Activated T-cell treated with anti-CD3 and anti-CD28 coated beads for 48 hours (primary cell): ENCODE results near the gene CDA.

ENCODE experiments used
- DNase-seq: peaks from one replicate; pipeline ENCODE4 v3.0.0-alpha.2; 2020; ENCODE audit warnings: low read depth

The CDA gene

DNA sequence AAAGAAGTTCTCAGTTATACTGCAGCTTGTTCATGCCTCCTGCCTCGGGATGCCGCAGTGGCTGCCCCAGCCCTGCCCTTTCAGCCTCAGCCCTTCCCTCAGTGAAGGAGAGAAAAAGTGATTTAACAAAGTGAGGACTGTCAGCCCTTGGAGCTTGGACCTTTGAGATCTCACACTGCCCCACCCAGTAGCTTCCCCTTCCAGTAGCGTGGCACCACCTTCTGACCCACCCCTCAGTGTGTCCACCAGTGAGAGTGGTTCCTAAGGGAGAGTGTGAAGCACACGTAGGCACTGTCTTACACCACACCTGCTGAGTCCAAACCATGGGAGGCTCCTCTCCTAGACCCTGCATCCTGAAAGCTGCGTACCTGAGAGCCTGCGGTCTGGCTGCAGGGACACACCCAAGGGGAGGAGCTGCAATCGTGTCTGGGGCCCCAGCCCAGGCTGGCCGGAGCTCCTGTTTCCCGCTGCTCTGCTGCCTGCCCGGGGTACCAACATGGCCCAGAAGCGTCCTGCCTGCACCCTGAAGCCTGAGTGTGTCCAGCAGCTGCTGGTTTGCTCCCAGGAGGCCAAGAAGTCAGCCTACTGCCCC, at the start of gene CDA:
CDA (plus strand) TSS at position 464 of the 592 bp plus-strand sequence; CDS start at position 497, 33 bp downstream.
- DNase-seq: no peak

DNA sequence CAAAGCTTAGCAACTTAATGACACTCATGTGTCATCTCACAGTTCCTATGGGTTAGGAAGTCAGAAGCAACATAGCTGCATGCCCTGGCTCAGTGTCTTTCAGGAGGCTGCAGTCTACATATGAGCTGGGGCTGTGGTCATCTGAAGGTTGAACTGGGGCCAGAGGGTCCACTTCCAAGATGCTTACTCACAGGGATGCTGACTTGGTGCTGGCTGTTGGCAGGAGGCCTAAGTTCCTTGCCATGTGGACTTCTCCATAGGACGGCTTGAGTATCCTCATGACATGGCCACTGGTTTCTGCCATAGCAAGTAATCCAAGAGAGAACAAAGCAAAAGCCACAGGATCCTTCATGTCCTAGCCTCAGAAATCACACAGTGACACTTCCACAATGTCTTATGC, 48.6 kb upstream of the CDA start:
- DNase-seq: no peak

DNA sequence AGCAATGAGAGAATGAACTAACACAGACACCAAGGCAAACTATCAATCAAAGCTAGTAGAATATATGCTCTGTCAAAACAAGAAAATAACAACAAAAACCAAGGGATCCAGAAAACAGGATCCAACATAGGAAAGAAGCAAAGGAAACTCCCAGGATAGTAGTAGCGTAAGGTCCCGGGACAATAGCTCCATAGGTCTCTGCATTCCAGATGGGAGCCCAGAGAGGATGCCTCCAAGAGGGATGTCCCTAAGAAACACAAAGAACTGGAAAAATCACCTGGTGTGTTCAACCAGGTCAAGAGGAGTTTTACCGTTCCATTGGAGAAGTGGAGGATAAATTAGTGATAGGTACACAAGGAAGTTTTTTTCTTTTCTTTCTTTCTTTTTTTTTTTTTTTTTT, 42.3 kb upstream of the CDA start:
- no peak for DNase-seq

DNA sequence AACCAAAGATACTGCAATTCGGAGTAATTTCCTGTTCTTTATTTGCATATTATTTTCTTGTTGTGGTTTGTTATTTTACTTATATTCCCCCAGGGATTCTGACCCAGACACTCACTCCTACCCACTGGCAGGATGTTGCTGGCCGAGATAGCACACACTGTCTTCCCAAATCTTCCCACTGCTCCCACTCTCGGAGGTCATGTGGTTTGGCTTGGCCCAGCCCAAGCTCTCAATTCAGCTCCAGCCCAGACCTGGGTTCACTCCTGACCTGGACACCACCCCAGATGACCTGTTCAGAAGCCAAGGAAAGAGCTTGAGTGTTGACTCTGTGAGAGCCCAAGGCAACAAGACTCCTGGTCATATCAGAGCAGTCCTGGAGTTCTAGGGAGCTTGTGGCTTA, 37.7 kb upstream of the CDA start:
- no peak for DNase-seq

DNA sequence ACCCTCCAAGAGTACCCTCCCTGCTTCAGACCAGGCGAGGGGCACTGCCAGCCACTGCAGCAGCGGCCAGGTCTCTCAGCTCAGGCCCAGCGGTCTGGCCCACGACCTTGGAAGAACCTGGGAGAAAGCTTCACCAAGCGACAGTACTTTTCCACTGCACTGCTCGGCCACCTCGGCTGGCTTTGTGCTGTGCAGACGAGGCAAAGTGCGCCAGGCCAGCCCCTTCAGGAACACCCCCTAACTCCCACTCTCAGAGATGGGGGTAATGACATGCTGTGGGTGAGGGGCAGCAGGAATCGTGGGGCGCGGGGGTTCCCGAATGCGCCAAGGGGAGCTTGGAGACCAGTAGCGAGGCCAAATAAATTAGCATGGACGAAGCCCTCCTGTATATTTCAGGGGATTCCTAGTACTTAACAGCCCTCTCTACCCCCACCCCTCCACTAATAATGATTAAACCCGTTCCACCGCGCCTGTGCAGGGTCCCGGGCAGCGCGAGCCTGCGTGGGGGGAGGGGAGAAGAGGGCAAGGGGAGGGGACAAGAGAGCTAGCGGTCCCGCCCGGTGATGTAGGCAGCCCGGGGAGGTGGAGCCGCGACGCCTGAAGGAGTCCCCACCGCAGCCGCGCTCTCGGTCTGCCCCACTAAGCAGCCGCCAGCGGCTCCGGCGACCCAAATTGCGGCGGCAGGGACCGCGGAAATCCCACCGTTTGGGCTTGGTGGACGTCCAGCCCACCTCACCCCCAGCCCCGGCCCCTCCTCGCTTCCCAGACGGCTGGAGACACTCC, 36.8 kb upstream of the CDA start, which contains the start of gene FAM43B:
FAM43B (plus strand) TSS at position 629 of the 783 bp plus-strand sequence. CDS start 401 bp downstream, outside the sequence.
- DNase-seq: peak; percentile 6

DNA sequence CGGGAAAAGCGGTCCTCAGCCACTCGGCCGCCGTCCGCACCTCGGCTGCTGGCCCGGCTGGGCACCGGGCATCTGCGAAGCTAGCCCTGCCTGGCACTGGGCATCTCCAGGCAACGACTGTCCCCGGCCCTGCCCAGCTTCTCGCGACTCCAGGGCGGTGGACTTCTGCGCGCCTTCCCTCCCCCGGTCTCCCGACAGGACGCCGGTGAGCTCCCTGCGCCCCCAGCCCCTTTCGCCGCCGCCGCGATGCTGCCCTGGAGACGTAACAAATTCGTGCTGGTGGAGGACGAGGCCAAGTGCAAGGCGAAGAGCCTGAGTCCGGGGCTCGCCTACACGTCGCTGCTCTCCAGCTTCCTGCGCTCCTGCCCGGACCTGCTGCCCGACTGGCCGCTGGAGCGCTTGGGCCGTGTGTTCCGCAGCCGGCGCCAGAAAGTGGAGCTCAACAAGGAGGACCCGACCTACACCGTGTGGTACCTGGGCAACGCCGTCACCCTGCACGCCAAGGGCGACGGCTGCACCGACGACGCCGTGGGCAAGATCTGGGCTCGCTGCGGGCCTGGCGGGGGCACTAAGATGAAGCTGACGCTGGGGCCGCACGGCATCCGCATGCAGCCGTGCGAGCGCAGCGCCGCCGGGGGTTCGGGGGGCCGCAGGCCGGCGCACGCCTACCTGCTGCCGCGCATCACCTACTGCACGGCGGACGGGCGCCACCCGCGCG, 36.0 kb upstream of the CDA start:
- peak; percentile 4 for DNase-seq

DNA sequence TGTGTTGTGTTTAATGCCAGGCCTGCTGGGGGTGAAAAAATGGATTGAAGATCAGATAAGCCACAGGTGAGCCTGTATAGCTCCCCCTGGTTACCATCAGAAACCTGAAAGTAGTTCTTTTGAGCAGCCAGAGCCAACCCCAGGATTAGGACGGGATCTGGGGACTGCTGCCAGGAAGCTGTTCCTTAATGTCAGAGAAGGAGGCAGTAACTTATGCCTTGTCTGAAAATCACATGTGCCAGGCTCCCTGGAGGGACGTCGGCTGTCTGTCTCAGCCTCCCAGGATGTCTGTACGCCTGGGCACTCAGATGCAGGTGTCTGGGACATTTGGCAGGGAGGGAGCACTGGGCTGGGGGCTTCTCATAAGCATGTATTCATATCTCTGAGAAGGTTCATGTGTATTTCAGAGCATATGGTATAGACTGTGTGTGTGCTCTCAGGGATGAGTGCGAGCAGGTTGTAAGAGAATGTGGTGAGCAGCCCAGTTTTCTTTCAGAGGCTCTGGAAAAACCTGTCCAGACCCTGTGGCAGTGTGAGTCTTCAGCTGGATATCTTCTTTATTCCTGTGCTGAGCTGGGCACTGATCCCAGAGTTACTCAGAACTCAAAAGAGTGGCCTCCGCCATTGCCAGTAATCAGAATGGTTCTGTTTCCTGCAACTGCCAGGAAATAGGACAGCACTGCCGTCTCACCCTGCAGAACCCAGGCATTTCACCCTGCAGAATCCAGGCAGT, 33.7 kb upstream of the CDA start:
- no peak for DNase-seq

DNA sequence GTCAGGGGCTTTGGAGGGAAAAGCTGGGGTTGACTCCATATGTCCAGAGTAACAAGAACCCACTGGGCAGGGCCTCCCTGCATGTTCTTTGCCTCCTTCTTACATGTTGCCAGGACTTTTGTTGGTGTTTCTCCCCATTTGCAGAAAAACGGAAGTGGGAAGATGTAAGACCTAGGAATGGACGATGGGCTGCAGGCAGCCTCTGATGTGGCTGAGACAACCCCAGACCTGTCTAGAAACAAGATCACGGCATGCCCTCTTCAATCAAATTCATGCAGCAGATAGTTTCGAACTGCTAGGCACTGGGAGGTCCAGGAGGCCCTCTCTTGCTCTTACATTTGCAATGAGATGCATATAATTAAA, 33.2 kb upstream of the CDA start:
- no peak for DNase-seq

DNA sequence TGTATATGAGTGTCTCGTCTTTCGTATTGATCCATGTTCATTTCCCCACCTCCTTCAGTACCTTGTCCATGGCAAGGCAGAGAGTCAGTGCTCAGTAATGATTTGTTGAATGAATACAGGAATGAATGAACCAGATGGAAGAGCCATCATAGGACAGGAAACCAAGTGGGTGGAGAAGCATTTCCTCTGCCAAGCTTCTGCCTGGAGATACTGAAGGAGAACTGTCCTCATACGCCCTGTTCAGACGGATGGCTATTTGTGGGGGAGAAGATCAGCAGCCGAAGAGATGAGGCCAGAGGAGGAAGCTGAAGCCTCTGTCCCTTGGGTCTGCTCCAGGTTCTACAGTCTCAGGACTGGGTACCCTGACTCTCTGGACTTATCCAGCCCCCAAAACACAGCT, 30.7 kb upstream of the CDA start:
- no peak for DNase-seq

DNA sequence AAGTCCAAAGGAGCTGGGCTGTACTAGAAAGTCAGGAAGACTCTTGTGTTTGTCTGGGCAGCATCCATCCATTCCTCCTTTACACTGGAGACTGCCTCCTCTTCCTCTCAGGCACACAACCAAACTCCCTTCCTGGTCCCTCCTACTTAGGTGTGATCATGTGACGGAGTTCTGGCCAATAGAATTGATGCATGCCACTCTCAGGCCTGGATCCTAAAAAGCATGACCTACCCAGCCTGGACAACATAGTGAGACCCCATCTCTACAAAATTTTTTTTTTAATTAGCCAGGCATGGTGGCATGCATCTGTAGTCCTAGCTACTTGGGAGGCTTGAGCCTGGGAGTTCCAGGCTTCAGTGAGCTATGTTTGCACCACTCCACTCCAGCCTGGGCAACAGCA, 27.9 kb upstream of the CDA start:
- DNase-seq: no peak

DNA sequence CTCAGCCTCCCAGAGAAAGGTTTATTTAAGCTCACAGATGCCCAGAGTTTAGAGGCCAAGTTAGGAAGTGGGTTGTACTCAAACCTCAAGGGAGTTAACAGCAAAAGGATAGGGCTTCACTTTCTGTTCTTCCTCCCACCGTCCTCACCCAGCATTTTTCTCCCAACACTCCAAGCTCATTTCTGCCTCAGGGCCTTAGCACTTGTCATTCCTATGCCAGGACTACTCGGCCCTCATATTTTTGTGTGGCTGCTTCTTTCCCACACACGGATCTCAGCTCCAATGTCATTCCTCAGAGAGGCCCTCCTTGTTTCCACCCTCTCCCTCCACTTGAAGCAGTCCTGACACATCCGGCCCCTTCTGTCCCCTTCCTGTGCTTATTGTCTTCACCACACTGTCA, 23.7 kb upstream of the CDA start:
- DNase-seq: no peak

DNA sequence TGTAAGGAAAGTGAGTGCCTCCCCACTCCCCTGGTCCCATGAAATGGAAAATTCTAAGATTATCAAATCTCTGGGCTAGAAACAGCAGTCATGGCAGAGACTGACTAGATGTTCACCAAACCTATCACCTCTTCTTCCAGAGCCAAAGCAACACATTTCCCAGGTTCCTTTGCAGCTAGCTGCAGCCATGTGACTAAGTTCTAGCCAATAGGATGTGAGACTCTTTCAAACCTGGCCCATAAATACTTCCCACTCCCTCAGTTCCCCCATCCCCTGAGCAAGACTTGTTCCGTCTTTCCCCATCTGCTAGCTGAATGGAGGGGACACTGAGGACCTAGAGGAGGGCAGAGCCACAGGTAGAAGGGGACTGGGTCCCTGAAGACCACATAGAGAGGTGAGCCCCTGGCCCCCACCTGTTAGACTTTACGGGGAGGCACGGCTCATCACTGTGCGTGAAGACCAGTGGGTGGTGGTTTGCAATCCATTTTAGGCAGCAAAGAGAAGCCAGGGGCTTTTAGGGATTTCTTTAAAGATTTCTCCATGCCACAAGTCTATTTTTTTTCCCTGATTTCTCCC, 19.3 kb upstream of the CDA start:
- no peak for DNase-seq

DNA sequence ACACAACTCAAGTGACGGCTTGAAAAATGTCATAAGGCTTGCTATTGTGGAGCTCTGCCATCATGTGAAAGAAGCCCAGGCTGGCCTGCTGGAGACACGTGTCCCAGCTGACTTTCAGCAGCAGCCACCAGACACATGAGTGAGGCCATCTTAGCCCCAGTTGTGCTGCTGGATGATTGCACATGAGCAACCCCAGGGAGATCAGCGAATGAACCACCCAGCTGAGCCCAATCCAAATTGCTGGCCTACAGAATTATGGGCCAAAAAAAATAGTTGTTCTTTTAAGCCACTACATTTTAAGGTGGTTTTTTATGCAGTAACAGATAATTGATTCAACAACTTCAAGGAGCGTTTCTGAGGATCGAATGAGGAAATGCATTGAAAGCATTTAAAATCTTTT, 17.5 kb upstream of the CDA start:
- no peak for DNase-seq

DNA sequence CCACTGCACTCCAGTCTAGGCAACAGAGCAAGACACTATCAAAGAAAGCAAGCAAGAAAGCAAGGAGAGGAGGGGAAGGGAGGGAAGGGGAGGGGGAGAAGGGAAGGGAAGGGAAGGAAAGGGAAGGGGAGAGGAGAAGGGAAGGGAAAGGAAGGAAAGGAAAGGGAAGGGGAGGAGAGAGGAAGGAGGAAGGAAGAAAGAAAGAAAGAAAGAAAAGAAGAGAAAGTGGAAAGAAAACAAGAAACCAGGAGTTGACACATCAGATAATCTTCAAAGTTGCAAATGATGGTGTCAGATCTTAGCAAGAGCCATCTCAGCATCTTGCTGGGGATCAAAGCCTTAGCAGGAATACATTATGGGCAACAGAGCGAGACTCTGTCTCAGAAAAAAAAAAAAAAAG, 14.9 kb upstream of the CDA start:
- no peak for DNase-seq

DNA sequence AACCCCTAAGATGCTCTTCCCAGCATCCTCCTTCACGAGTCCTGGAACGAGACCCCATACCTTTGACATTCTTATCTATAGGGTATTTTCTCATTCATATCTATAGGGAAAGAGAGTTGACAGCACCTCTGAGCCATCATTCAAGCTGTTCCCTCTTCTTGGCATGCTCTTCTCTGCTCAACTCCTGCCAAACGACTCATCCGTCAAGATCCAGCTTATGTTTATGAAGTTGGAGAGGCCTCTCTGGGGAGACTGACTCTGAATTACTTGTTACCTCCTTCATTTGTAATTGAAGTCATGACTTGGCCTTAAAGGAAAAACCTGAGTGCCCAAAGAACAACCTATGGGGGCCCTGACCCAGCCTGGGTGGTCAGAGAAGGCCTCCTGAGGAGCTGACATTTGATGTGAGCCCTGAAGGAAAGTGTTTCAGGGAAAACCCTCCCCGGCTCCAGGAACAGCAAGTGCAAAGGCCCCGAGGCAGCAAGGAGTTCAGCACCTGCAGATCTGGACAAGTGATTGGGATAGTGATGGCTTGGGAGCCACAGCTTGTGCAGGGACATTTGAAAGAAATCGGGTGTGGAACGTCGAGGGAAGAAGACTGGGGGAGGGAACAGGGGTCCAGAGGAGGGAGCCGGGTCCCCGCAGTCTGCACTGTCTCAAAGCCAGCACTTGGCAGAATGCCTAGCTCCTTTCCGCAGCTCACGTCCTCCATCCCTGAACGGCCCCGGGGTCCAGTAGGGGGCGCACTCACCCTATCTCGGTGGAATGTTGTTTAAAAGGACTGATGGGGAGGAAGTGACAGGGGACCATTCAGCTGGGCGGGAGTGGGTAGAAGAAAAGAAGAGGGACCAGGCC, 14.0 kb upstream of the CDA start:
- peak; percentile 76 for DNase-seq

DNA sequence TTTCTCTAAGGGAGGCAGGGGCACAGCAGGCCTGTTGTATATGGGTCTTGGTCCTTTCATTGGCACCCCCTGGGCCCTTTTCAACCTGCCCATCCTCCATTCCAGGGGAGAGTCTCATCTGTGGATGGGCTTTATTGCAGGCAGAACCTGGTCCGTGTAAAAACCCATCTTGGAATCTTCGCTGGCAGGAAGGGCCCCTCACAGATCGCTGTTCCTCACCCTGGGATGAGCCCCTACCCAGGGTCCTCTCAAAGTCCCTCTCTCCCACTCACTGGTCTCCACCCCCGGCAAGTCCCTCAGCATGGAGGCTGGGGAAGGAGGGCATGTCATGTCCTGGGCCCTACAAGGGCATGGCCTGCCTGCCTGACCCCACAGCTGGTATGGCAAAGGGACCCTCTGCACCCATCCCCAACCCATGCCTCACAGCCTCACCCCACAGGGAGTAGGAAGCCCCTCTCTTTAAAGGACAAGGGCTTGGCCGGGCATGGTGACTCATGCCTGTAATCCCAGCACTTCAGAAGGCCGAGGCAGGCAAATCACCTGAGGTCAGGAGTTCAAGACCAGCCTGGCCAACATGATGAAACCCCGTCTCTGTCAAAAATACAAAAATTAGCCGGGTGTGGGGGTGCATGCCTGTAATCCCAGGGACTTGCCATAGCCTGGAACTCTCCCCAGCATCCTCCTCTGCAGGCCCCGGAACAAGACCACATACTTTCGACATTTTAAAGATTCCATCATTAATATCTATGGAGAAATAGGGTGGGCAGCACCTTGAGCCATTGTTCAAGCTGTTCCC, 13.2 kb upstream of the CDA start:
- no peak for DNase-seq

DNA sequence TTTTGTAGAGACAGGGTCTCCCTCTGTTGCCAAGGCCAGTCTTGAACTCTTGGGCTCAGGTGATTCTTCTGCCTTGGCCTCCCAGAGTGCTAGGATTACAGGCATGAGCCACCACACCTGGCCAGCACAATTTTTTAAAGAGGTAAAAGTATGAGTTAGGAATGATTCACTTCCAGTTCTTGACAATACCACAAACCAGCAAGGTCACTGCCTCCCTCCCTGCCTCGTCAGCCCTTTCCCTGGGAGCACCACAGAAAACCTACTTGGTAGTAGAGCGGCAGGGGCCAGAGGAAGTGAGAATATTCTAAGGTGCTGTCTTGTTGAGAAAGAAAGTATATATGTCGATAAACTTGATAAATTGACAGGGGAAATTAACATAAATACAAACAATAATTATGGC, 10.8 kb upstream of the CDA start:
- no peak for DNase-seq

DNA sequence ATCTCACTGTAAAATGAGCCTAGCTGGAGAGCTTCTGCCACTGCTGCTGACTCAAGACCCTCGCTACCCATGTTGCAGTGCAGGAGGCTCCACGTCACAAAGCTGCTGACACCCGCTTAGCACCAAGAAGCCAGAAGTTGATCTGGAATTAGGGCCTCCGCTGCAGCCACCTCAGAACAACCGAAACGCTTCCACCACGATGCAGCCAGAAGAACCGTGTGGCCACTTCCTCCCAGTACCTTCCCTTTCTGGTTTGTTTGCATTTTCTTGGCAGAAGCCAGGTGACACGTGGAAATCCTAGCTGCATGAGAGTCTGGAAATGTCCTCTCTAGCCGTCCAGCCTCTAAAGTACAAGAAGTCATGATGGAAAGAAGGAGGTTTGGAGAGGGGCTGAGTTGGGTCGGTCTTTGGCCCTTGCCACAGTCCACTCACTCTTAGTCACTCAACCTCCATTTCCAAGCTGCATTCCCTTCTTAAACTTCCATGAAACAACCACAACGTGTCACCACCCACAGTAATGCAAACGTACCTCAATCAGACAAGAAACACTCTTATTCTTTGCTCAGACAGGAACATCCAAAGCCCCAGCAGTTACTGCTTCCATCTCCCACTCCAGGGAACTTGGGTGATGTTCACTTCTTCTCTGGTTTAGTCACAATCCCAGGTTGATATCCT, 10.0 kb upstream of the CDA start:
- DNase-seq: no peak

DNA sequence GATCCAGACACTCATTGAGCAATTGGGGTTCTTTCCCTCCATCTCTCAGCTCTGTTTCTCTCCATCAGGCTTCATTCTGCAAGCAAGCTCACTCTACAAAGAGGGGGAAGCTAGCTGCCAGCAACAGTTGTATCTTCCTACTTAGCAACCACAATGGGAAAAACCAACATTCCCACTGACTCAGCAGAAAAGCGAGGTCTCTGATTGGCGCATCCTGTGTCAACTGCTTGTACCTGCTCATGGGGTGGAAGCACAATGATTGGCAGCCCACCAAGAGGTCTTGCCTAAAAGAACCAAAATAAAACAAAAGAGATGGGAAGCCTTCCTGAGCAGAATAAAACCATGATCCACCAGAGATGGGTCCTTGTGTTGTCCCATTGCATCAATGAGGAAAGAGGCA, 4.0 kb upstream of the CDA start:
- DNase-seq: no peak
